ENCODE measurements around the gene IFRD1. TPM values are rescaled to one million over a fixed set of nuclear protein-coding genes. Genes with fewer than 3 reads are reported as not detected.

The IFRD1 gene
- total RNA-seq, 4 donors from 2014 or later: 29.6 to 37.3 (median 32.1) TPM

DNA sequence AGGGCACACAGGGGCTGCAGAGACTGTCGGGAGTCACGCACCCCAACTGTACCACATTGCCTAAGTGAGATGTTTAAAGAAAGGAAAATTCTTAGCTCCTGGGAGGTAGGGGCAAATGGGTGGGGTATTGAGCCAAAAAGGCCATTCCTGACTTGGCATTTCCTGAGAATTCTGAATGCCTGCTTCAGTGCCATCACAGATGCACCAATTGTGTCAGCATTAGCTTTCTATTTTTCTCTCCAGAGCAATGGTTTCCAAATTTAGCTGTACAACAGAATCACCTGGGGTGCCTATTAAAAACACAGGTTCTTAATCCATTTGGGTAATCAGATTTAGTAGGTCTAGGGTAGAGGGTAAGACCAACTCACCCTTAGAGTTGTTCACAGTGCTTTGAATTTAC is 73.6 kb downstream of the IFRD1 start:
- intact Hi-C loops (cut with DNase I; ENCODE audit: low total_unique reads): no loop called here
- whole genome bisulfite sequencing, 2 donors: 86 to 87% methylated on average over 2 of the region's 2 CpGs
- no peak for DNase-seq (ENCODE audit: low spot score in 2 of 2)
- no peak overlapping the region for H3K4me3 ChIP-seq (ENCODE audit: low read depth, poor library complexity, severe bottlenecking)
- TF ChIP-seq, protein P1, sequence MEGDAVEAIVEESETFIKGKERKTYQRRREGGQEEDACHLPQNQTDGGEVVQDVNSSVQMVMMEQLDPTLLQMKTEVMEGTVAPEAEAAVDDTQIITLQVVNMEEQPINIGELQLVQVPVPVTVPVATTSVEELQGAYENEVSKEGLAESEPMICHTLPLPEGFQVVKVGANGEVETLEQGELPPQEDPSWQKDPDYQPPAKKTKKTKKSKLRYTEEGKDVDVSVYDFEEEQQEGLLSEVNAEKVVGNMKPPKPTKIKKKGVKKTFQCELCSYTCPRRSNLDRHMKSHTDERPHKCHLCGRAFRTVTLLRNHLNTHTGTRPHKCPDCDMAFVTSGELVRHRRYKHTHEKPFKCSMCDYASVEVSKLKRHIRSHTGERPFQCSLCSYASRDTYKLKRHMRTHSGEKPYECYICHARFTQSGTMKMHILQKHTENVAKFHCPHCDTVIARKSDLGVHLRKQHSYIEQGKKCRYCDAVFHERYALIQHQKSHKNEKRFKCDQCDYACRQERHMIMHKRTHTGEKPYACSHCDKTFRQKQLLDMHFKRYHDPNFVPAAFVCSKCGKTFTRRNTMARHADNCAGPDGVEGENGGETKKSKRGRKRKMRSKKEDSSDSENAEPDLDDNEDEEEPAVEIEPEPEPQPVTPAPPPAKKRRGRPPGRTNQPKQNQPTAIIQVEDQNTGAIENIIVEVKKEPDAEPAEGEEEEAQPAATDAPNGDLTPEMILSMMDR (IDR thresholded peaks at IDR 0.05): no peak
- TF ChIP-seq POLR2A (IDR thresholded peaks at IDR 0.05): no peak

Other genes starting within 250 kb of the IFRD1 start
- gene DOCK4, start 244.1 kb upstream of the IFRD1 start, total RNA-seq: 1 to 10 TPM; 8.2 to 9.0 (median 8.6) TPM
- gene ZNF277, start 243.8 kb upstream of the IFRD1 start, total RNA-seq: 10 to 100 TPM; 19.2 to 45.6 (median 32.8) TPM
- gene LSMEM1, start 30.5 kb downstream of the IFRD1 start, total RNA-seq: 1 to 10 TPM in 2 of 4 donors, under 1 TPM in 2; 0.13 to 2.4 (median 0.81) TPM